Nephron progenitor cell (in vitro differentiated cells): ENCODE results near the gene ABCC9.
"Not testable (repeated sequence)": the region's sequence is repeated elsewhere in the genome, so short reads cannot be mapped to it uniquely, and the experiment has no call there.

Experiments used
- DNase-seq: peaks from one replicate; pipeline ENCODE4 v3.0.0; 2021
- H3K27ac Mint-ChIP-seq: 2 replicates; pipeline ENCODE4 v1.8.0; 2021; ENCODE audit warnings: mild to moderate bottlenecking, moderate library complexity, mixed read lengths
- H3K27me3 Mint-ChIP-seq: 2 replicates; pipeline ENCODE4 v1.8.0; 2021; ENCODE audit warnings: mild to moderate bottlenecking, low read depth, mixed read lengths; ENCODE audit not compliant: poor library complexity
- H3K36me3 Mint-ChIP-seq: 2 replicates; pipeline ENCODE4 v1.8.0; 2021; ENCODE audit warnings: low read depth, mixed read lengths
- H3K4me1 Mint-ChIP-seq: 2 replicates; pipeline ENCODE4 v1.8.0; 2021; ENCODE audit warnings: mixed read lengths
- H3K4me3 Mint-ChIP-seq: 2 replicates; pipeline ENCODE4 v1.8.0; 2021; ENCODE audit warnings: mild to moderate bottlenecking, moderate library complexity, mixed read lengths
- H3K9me3 Mint-ChIP-seq: 2 replicates; pipeline ENCODE4 v1.8.0; 2021; ENCODE audit warnings: mild to moderate bottlenecking, moderate library complexity, mixed read lengths
- CTCF ChIP-seq: fragments of 200-600 bp; sonication (generic); IDR thresholded peaks from 2 replicates; pipeline ENCODE4 v1.5.0; 2021; ENCODE audit warnings: antibody characterized with exemption

Gene ABCC9

DNA sequence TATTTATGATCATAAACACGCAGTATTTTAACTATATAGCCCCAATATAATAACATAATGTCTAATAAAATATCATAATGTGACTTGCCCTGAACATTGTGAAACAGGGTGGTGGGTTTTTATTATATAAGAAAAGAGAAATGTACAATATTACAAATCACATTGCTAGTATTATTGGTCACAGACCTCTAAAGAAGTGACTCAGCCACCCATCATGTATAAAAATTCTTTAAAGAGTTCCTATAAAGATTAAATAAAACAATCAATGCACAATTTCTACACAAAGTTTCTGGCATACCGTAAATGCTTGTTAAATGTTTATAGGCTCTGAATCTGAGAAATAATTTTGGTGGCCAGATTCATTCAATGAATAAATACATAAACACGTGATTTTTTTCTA is 28.9 kb downstream of the ABCC9 start:
- Mint-ChIP-seq H3K9me3 (no peaks in the 10 kb centered on the region), H3K27me3 (no peaks in the 10 kb centered on the region), H3K4me3 (no peak overlapping the region), H3K27ac (no peak overlapping the region), H3K4me1 (peaks cover 6% of the 10 kb centered on the region), H3K36me3 (no peaks in the 10 kb centered on the region)
- DNase-seq, result no peak
- TF ChIP-seq CTCF, result no peak

DNA sequence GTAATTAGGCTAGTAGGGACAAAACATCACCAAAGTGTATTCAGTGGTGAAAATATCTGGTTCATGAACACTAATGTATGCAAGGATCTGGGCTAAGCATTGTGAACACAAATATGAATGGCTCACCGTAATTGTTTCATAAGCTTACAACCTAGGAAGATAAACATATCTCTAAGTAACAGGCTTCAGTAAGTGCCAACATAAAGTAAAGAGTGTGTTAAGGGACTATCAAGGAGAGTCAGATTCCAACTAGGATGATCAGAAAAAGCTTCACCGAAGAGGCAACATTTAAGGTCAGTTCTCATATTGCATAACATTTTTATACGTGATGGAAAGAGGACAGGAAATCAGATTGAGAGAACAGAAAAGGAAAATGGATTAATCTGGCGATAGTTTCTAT is 29.4 kb downstream of the ABCC9 start:
- TF ChIP-seq CTCF, result no peak
- Mint-ChIP-seq H3K4me3 (no peak overlapping the region), H3K9me3 (no peaks in the 10 kb centered on the region), H3K27me3 (no peaks in the 10 kb centered on the region), H3K4me1 (peaks cover 6% of the 10 kb centered on the region), H3K27ac (no peak overlapping the region), H3K36me3 (no peaks in the 10 kb centered on the region)
- no peak for DNase-seq

DNA sequence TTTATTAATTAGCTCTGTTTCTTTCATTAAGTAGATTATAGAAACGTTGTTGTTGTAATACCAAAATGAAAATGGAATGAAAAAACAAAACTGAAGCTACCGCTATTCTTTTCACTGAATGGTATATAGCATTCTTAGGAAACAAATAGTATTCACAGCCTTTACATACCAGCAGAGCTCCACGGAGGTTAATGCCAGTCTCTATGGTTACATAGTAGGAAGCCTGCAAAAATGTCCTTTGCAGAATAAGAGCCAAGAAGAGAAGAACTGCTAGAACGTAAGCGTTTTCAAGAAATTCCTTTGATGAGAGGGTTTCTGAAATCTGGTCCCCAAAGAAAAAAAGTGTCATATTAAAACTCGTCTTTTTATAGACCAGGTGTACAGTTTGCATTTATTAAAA is 30.6 kb downstream of the ABCC9 start:
- no peak for DNase-seq
- peaks cover 6% of the 10 kb centered on the region for H3K4me1 Mint-ChIP-seq
- H3K27me3 Mint-ChIP-seq, result no peaks in the 10 kb centered on the region
- H3K27ac Mint-ChIP-seq, result no peak overlapping the region
- H3K4me3 Mint-ChIP-seq, result no peak overlapping the region
- H3K36me3 Mint-ChIP-seq, result peaks cover 4% of the 10 kb centered on the region
- peaks cover under 1% of the 10 kb centered on the region for H3K9me3 Mint-ChIP-seq
- no peak for TF ChIP-seq CTCF

DNA sequence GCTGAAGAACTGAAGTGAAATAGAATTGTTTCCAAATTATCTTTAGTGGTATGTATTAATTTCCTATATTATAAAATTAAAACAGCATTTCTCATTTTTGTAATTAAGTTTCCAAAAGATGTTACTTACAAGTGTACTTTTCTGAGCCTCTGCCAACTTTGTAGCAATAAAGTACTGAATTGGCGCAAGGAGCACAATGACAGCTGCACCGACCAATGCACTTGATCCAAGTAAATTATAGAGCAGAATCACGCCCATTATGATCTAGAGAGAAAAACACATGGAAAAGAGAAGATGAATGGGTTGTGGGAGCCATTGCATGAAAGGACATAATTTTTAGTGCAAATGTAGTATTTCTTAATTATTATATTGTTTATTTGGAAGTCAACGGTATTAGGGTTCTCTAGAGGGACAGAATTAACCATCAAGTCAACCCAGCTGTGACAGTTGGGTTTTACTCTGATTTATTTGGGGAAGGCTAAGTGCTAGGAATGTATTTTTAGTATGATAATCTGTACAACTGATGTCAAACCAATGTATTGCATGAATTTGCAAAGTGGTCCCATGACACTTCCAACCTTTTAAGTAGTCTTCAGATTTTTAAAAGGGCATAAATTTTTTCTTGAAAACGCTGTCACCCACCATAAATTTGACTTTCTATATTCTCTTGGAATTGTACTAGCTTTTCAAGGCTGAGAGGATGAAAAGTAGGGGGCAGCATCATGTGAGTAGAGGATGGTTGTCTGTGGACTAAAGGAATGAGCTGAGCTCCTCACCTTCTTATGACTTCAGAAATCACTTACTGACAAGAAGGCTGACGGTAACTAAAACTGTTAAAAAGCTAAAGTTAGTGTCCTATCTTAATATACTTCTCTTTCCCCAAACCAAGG is 33.0 kb downstream of the ABCC9 start:
- peaks cover 6% of the 10 kb centered on the region for H3K4me1 Mint-ChIP-seq
- H3K27ac Mint-ChIP-seq, result no peak overlapping the region
- no peaks in the 10 kb centered on the region for H3K27me3 Mint-ChIP-seq
- H3K9me3 Mint-ChIP-seq, result peaks cover 21% of the 10 kb centered on the region
- no peak overlapping the region for H3K4me3 Mint-ChIP-seq
- no peak for DNase-seq
- peaks cover 22% of the 10 kb centered on the region for H3K36me3 Mint-ChIP-seq
- TF ChIP-seq CTCF, result no peak

DNA sequence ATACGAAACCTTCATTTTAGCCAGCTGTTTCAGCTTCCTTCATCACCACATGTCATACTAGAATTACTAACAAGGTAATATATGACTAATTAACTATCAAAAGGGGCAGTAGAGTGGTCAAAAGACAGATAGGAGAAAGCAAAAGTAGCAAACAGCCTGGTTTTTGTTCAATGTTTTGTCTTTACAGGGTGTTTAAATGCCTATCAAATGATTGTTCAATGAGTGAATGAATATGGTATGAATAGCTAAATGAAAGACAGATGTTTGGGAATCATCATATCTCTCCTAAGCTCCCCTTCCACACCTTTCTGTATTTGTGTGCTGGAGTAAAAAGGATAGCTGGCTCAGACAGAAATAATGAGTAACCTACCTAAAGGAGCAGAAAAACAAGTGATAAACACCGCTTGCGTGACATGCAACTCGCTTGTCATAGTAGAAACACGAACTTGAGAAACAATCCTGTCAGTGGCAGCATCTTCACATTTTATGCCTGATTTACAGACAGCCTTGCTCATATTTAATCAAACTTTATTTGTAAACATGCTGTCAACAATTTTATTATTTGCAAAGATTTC is 34.2 kb downstream of the ABCC9 start:
- TF ChIP-seq CTCF, result no peak
- peaks cover 6% of the 10 kb centered on the region for H3K4me1 Mint-ChIP-seq
- H3K4me3 Mint-ChIP-seq, result no peak overlapping the region
- no peak overlapping the region for H3K27ac Mint-ChIP-seq
- DNase-seq, result no peak
- H3K36me3 Mint-ChIP-seq, result peaks cover 31% of the 10 kb centered on the region
- H3K27me3 Mint-ChIP-seq, result no peaks in the 10 kb centered on the region
- H3K9me3 Mint-ChIP-seq, result peaks cover 31% of the 10 kb centered on the region

DNA sequence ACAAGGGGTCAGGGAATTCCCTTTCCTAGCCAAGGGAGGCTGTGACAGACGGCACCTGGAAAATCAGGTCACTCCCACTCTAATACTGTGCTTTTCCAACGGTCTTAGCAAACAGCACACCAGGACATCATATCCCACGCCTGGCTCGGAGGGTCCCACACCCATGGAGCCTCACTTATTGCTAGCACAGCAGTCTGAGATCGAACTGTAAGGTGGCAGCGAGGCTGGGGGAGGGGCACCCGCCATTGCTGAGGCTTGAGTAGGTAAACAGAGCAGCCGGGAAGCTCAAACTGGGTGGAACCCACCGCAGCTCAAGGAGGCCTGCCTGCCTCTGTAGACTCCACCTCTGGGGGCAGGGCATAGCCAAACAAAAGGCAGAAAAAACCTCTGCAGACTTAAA is 41.7 kb downstream of the ABCC9 start:
- H3K4me3 Mint-ChIP-seq, H3K4me1 Mint-ChIP-seq, H3K27ac Mint-ChIP-seq, DNase-seq, H3K27me3 Mint-ChIP-seq: not testable (repeated sequence)
- Mint-ChIP-seq H3K36me3 (peaks cover 57% of the 10 kb centered on the region), H3K9me3 (peaks cover 52% of the 10 kb centered on the region)
